Prostate gland (tissue), 2 donors: ENCODE results near the gene SLC25A26. TPM values are rescaled to one million over a fixed set of nuclear protein-coding genes. Genes with fewer than 3 reads are reported as not detected.

Experiments
- DNase-seq: peaks from one replicate; pipeline ENCODE4 v3.0.0-alpha.2; 2019; ENCODE audit warnings: low spot score
- H3K27ac ChIP-seq, 2 donors: fragments of 200-600 bp; sonication (generic); 2 replicates each; pipeline ENCODE4 v1.5.1; 2017 to 2019
- H3K27me3 ChIP-seq: fragments of 200-600 bp; sonication (generic); replicated peaks from 2 replicates; pipeline ENCODE4 v1.5.1; 2019; ENCODE audit not compliant: insufficient read depth
- H3K36me3 ChIP-seq, 2 donors: fragments of 200-600 bp; sonication (generic); 1 replicate in 1 of 2; 2 replicates in 1 of 2; pipeline versions ENCODE4 v1.5.1 to v1.8.1; 2017 to 2019
- H3K4me1 ChIP-seq: fragments of 200-600 bp; sonication (generic); replicated peaks from 2 replicates; pipeline ENCODE4 v1.5.1; 2019
- H3K4me3 ChIP-seq, 2 donors: fragments of 200-600 bp; sonication (generic); 2 replicates each; pipeline ENCODE4 v1.5.1; 2017 to 2019
- H3K9me3 ChIP-seq: fragments of 200-600 bp; sonication (generic); 2 replicates; pipeline ENCODE4 v1.5.1; 2017
- CTCF ChIP-seq, 4 experiments: fragments of 200-600 bp in 2 of 4; fragments of 450-650 bp in 2 of 4; sonication (generic) in 2 of 4; IDR thresholded peaks; 1 replicate in 3 of 4; 2 replicates in 1 of 4; pipeline ENCODE4 v1.5.1; 2016 to 2019; ENCODE audit warnings: antibody characterized with exemption in 4 of 4, mild to moderate bottlenecking in 2 of 4, moderate library complexity in 2 of 4
- POLR2A ChIP-seq: fragments of 450-650 bp; IDR thresholded peaks from one replicate; pipeline ENCODE4 v1.6.1; 2016; ENCODE audit warnings: antibody characterized with exemption, mild to moderate bottlenecking
- POLR2AphosphoS5 ChIP-seq: sonication (generic); formaldehyde crosslinking; IDR thresholded peaks from one replicate; pipeline ENCODE4 v1.6.1; 2017; ENCODE audit warnings: antibody characterized with exemption
- WGBS: methylation state at CpG from one replicate; pipeline ENCODE4 v1.1.5; 2018; 5-methylcytosine and 5-hydroxymethylcytosine counted together
- intact Hi-C: fragments of 100-400 bp; cut with DNase I; formaldehyde crosslinking; loops from one replicate; pipeline ENCODE4 v1.14.2; 2022
- total RNA-seq, 2 donors: library from RNA; depleted of rRNA; stranded (reverse); fragments of >200 nt; gene quantifications; one replicate each; pipeline ENCODE4 v1.1.0, GENCODE V29; 2016

Gene SLC25A26
- total RNA-seq, 2 donors from 2014 or later, result 24.4 to 32.3 TPM

GRCh38 chr3:66397745-66398144, 176.9 kb downstream of the SLC25A26 start:
- TF ChIP-seq POLR2AphosphoS5, result no peak
- no peak for TF ChIP-seq POLR2A
- no peak for TF ChIP-seq CTCF (IDR thresholded peaks at IDR 0.05)
- no peak overlapping the region for H3K4me3 ChIP-seq
- intact Hi-C loops, result loop anchor here (5.0 kb wide), 1 partner anchor 115 kb away; no protein-coding TSS in a partner anchor
- no peaks in the 10 kb centered on the region for H3K9me3 ChIP-seq
- H3K4me1 ChIP-seq, result peaks cover 14% of the 10 kb centered on the region
- H3K36me3 ChIP-seq, result peaks cover 8 to 12% of the 10 kb centered on the region in 2 donors
- no peaks in the 10 kb centered on the region for H3K27me3 ChIP-seq
- H3K27ac ChIP-seq, result peak overlapping the region in 1 of 2 donors; percentile 4
- no peak for DNase-seq
- 43% methylated on average over 2 of the region's 2 CpGs for WGBS

- no peak for DNase-seq
- H3K4me3 ChIP-seq, result no peak overlapping the region
- H3K9me3 ChIP-seq, result no peaks in the 10 kb centered on the region
- H3K36me3 ChIP-seq, result peaks cover 8 to 12% of the 10 kb centered on the region in 2 donors
- peak overlapping the region in 1 of 2 donors; percentile 4 for H3K27ac ChIP-seq
- WGBS, result 81% methylated on average over 9 of the region's 9 CpGs
- intact Hi-C loops, result loop anchor here (5.0 kb wide), 1 partner anchor 116 kb away; no protein-coding TSS in a partner anchor
- H3K27me3 ChIP-seq, result no peaks in the 10 kb centered on the region
- H3K4me1 ChIP-seq, result peaks cover 19% of the 10 kb centered on the region
- TF ChIP-seq POLR2A, result no peak
- TF ChIP-seq POLR2AphosphoS5, result no peak
- no peak for TF ChIP-seq CTCF (IDR thresholded peaks at IDR 0.05)
Observed at GRCh38 chr3:66398228-66399025, 177.6 kb downstream of the SLC25A26 start.

- WGBS, result 85% methylated on average over 10 of the region's 10 CpGs
- Histone ChIP-seq H3K9me3 (no peaks in the 10 kb centered on the region), H3K4me1 (peaks cover 23% of the 10 kb centered on the region), H3K27ac (no peak overlapping the region), H3K36me3 (peaks cover 8 to 12% of the 10 kb centered on the region in 2 donors), H3K4me3 (no peak overlapping the region), H3K27me3 (no peaks in the 10 kb centered on the region)
- TF ChIP-seq CTCF (IDR thresholded peaks at IDR 0.05) (no peak), POLR2AphosphoS5 (no peak), POLR2A (no peak)
- no peak for DNase-seq
- intact Hi-C loops, result loop anchor here (5.0 kb wide), 1 partner anchor 117 kb away; no protein-coding TSS in a partner anchor
Observed at GRCh38 chr3:66399529-66400232, 178.9 kb downstream of the SLC25A26 start.

- H3K4me1 ChIP-seq, result peaks cover 23% of the 10 kb centered on the region
- no peak for TF ChIP-seq POLR2A
- peak in 1 of 4 experiments; percentile 10 for TF ChIP-seq CTCF (IDR thresholded peaks at IDR 0.05)
- no peak for TF ChIP-seq POLR2AphosphoS5
- no peaks in the 10 kb centered on the region for H3K27me3 ChIP-seq
- intact Hi-C loops, result no loop called here
- no peak for DNase-seq
- H3K27ac ChIP-seq, result peak overlapping the region in 1 of 2 donors; percentile 62
- H3K9me3 ChIP-seq, result no peaks in the 10 kb centered on the region
- no peak overlapping the region for H3K4me3 ChIP-seq
- H3K36me3 ChIP-seq, result peaks cover 8 to 16% of the 10 kb centered on the region in 2 donors
- 74% methylated on average over 15 of the region's 15 CpGs for WGBS
Observed at GRCh38 chr3:66400411-66401156, 179.8 kb downstream of the SLC25A26 start.
